Measurements from ENCODE around the gene CDKAL1. TPM values are rescaled to one million over a fixed set of nuclear protein-coding genes. Genes with fewer than 3 reads are reported as not detected.

CDKAL1 gene
- total and polyA plus RNA-seq, 2 donors (not counting 3 experiments of a cell fraction or from before 2014, with no cell fraction given): 6.1 to 20.5 TPM

GRCh38 chr6:20707870-20708269, 173.6 kb downstream of the CDKAL1 start:
- no peaks in the 10 kb centered on the region for H3K36me3 ChIP-seq (ENCODE audit: control insufficient read depth in 2 of 2, extremely low read depth in 1 of 2, insufficient read depth in 2 of 2, low read length in 2 of 2)
- no peak overlapping the region for H2AFZ ChIP-seq (ENCODE audit: low read depth, low read length)
- no peak overlapping the region for H3K9ac ChIP-seq (replicated peaks; ENCODE audit: extremely low read depth, insufficient read depth, low read length)
- dilution Hi-C loops (cut with MboI; ENCODE audit: extremely low pct_ligation_motif_present, low sequenced_read_pairs): no loop called here
- TF ChIP-seq JUN (IDR thresholded peaks at IDR 0.05; ENCODE audit: borderline replicate concordance, insufficient read depth, insufficient read length, low read depth) (no peak), MYC (IDR thresholded peaks at IDR 0.05; ENCODE audit: low read depth, low read length) (no peak), GATA2 (IDR thresholded peaks at IDR 0.05; ENCODE audit: insufficient read depth, insufficient read length, low read depth, low read length) (no peak), MAX (IDR thresholded peaks at IDR 0.05; ENCODE audit: insufficient read depth, insufficient read length) (no peak), POLR2AphosphoS5 (IDR thresholded peaks at IDR 0.05; ENCODE audit: insufficient read depth, low read depth, low read length) (no peak), FOS (IDR thresholded peaks at IDR 0.05; ENCODE audit: borderline replicate concordance, insufficient read depth, low read length) (no peak), POLR2A (IDR thresholded peaks at IDR 0.05; ENCODE audit: low read depth, low read length) (no peak), EZH2 (IDR thresholded peaks at IDR 0.05; ENCODE audit: borderline replicate concordance, low read depth, low read length, severe bottlenecking) (no peak), CTCF (IDR thresholded peaks at IDR 0.05; ENCODE audit: extremely low read depth in 1 of 2, insufficient read depth in 1 of 2, low read depth in 1 of 2, low read length in 2 of 2) (no peak)
- no peaks in the 10 kb centered on the region for H3K9me1 ChIP-seq (replicated peaks; ENCODE audit: control insufficient read depth, extremely low read depth, insufficient read depth, low read length)
- H3K4me1 ChIP-seq (ENCODE audit: control insufficient read depth, extremely low read depth, insufficient read depth, low read length): peaks cover 22% of the 10 kb centered on the region
- H3K9me3 ChIP-seq (replicated peaks; ENCODE audit: control insufficient read depth, insufficient read depth, low read length): no peaks in the 10 kb centered on the region
- H3K27ac ChIP-seq (ENCODE audit: insufficient read depth, low read depth, low read length): no peak overlapping the region
- H4K20me1 ChIP-seq (replicated peaks; ENCODE audit: control insufficient read depth, extremely low read depth, insufficient read depth, low read length): no peaks in the 10 kb centered on the region
- ChIA-PET CTCF (interaction anchor here (0.9 kb wide), 1 partner anchor 13 kb away, joined by 3 read pairs; no protein-coding TSS in a partner anchor), POLR2A (no interaction called here)
- FAIRE-seq (no peak), DNase-seq (ENCODE audit: low read depth, low spot score) (no peak)
- H3K79me2 ChIP-seq (ENCODE audit: control insufficient read depth, insufficient read depth, low read length): peaks cover 2% of the 10 kb centered on the region
- intact Hi-C loops (cut with micrococcal nuclease): no loop called here
- H3K4me3 ChIP-seq (replicated peaks in 1 of 3; ENCODE audit: insufficient read depth in 1 of 3, low read depth in 1 of 3, low read length in 3 of 3): no peak overlapping the region
- H3K27me3 ChIP-seq (ENCODE audit: control insufficient read depth in 2 of 2, insufficient read depth in 2 of 2, low read length in 2 of 2): no peaks in the 10 kb centered on the region
- no TSS peak for BruUV-seq (replicated peaks)
- no peak overlapping the region for H3K4me2 ChIP-seq (ENCODE audit: insufficient read depth, low read length)
